GM21526 (cell line): Measurements from ENCODE around the gene CDH23.

ENCODE experiments used
- ATAC-seq: cut with Tn5 transposase; IDR thresholded peaks from one replicate; pipeline ENCODE4 v1.9.1; 2021; ENCODE audit warnings: moderate library complexity; ENCODE audit not compliant: unreplicated experiment, low FRiP score

Gene CDH23

DNA sequence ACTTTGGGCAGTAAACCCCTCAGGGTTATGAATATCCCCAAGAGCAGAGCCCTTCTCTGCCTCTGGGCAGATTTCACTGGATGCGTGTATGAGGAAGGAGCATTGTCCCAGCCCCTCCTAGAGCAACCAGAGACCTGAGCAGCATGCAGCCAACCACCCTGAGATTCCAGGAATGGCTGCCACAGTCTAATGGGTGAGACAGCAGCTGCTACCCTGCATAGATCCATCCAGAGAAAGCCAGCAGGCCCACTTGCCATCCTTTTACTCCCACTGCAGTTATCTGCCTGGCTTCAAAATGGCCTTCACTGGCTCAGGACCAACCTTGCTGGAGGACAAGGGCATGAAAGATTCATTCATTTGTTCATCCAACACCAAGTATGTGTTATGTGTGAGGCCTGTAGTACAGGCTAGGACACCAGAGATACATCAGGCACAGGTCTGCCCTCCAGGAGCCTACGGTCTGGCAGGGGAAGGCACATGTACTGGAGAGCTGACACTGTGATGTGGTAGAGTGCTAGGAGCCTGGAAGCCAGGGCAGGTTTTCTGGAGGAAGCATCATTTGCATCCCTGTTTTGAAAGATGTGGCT is 349.0 kb downstream of the CDH23 start:
- no peak for ATAC-seq

DNA sequence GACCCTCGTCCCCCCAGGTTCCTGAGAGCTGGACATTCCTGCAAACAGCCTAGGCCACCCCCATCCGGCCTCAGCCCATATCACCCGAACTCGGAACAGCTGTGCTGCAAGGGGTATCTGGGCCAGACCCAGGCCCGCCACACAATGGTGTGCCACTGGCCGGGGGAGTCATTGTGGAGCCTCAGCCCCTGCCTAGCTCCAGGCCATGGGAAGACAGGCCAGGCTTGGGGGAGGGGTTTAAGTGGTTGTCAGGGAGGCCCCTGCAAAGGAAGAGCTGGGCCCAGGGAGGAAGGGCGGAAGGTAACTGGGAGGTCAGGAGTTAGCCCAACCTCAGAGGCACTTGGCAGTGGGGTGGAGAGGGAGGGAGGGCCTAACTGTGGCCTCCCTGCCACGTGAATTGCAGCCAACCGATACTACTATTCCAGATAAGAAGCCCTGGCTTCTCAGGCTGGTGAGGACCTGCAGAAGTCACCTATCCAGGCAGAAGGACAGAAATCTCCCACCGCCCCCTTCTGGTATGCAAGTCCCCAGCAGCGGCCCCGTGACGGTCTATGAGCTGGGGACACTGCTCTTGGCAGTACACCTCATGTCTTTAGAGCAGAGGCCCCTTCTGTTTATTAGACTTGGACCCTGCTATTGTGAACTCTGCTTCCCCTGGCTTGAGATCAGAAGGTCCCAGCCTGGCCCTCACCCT is 349.8 kb downstream of the CDH23 start:
- no peak for ATAC-seq

DNA sequence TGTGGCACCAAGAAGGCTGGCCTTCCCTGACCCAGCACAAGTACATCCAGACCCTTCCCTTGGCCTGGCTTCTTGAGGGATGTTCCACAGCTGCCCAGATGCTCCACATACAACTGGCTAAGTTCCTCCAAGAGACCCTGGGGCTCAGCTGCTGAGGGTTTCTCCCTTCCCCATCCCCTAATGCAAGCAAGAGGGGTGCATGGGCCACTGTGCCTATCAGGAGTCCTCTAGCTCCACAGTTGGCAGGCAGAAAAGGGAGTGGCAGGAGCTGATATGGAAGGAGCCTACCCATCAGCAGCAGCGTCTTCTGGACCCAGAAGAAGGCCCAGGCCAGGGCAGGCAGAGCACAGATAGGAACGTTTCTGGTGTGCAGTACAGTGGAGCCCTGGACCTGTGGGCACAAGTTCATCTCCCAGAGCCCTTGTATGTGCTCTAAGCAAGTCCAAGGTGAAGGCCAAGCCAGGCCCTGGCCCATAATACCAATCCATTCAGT is 350.4 kb downstream of the CDH23 start:
- ATAC-seq, result no peak

DNA sequence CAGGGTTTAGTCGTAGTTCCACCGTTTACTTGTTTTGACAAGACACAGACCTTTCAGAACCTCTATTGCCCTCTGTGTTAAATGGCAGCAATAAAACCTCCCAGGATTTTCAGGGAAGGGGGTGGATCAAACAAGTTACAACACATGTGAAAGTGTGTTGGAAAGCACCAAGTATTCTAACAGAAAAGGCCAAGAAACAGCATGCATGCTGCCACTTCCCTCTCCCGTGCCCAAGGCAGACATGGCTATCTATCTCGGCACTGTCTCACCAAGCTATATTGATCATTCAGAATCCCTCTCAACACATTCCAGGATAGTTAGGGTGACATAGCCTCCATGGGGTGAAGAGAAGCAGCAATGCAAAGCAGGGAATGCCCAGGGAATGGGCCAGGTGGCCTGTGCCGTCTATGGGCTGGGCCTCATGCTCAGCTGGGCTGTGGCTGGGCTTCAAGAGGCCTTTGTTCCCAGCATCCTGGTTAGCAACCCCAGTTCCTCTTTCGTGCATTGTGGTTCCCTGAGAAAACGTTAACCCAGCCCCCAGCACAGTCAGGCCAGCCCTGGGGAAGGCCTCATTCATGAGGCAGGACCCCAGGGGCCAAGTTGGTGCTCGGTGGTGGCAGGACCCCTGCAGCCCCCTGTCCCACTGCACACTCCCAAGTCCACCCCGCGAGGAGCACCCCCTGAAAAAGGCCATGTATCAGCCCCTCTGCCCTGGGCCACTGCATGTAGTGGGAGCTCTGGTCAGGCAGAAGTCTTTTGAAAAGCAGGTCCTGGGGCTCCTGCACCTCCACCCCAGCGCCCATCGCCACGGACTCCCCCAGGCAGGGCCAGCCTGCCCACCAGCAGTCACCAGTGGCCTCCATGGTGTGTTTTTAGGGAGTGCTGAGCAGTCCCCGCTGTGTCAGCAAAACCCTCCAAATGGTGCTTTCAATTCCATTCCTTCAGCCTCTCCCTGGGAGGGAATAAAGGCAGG is 351.1 kb downstream of the CDH23 start:
- ATAC-seq, result no peak

DNA sequence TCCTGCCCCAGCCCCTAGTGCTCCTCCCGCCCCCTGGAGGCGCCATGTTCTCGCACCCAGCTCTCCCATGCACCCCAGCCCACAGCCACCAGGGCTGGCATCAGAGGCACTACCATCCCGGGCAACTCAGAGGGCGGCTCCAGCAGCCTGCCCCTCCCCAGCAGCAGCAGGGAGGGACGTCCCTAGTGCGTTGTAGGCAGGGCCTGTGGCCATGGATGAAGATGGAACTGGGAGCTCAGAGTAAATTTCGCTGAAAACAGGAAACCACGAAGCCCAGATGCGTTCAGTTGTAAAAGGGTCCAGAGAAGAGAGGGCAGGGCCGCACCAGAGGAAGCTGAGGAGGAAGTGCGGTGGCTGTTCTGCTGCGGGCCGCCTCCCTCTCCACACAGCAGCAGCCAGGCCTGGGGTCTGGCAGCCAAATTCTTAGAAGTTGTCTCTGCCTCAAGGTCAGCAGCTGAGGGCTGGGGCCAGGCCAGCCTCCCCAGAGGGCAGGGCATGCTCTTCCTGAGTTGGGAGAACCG is 352.0 kb downstream of the CDH23 start:
- ATAC-seq, result no peak

DNA sequence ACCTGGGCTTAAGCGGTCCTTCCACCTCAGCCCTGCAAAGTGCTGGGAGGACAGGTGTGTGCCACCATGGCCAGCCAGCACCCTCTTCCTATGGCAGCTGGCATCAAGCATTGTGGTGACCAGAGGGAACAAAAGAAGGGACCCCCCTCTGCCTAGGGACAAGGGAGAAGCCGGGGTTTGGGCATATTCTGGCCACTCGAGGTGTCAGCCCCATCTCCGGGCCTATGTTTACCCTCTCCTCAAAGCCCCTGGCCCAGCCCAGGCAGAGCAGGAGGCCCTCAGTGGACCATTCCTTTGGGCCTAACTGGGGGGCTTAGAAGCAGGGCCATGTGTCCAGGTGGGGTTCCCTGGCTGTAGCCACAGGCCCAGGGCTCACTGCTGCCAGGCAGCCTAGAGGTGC is 352.7 kb downstream of the CDH23 start:
- no peak for ATAC-seq

DNA sequence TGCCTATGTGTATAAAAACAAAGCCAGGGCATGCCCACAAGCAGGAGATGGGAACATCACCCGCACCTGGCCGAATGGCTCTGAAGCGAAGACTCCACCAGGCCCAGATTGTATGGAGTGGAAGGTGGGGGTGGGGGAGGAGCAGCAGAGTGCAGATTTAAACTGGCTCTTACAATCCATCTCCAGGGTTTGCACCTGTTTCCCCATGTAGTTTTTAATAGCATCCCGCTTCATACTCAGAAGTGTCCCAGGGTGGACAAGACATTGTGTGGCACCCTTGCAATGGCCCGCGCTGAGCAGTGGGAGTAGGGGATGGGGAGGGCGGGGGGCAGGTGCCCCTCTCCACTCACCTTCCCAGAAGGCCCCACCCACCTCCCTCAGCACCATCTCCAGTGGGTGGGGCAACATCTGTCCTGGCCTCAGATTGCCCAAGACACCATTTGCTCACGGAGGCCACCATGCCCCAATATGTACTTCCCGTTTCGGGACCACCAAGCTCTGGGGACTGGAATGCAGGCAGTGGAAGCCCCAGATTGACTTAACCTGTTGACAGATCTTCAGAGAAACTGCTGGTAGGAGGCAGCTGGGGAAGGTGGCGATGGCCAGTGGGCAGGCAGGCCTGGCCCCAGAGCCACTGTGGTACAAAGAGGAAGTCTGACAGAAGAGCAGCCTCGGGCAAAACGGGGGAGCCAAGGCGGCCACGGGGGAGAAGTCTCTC is 353.6 kb downstream of the CDH23 start:
- ATAC-seq, result no peak

DNA sequence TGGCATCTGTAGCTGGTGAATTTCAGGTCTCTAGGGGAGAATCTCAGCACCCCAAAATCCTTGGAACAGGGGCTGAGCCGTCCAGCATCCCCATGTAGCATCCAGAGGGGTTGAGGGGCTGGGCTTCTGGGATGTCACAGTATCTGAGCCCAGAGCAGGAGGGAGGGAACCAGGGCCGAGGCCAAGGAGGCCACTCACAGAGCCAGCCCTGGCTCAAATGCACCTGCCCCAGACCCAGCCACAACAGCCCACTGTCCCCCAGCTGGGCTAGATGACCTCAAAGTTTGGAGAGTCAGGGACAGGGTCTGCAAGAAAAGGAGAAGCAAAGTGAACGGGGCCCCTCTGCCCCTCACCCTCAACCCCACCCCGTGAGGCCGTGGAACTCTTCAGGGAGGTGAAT is 354.3 kb downstream of the CDH23 start:
- no peak for ATAC-seq

DNA sequence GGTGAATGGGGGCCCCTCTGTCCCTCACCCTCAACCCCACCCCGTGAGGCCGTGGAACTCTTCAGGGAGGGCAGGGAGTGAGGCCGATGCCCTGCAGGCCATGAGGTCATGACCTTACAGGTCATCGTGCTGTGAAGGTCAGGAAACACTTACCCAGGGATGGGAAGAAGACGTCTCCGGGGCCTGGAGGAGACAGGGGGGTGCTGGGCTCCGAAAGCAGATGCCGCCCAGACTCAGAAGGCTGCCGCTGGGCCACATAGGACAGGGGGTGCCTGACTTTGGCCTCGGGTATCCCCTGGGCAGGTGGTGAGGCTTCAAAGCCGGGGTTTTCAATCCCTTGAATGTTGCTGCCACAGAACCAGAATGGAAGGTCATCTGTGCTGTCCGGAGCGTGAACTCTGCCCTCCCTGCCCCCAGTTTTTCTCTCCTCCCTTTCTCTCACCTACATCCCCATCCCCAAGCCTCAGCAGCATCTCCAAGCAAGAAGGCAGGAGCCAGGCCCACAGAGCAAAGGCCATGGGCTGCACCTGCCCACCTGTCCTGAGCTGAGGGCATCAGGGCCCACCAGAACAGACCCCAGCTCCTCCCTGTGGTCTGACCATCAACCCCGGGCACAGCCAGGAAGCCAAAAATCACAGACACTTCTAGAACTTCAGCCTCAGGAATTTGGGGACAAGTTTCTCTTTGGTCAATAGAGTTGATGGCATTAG is 354.9 kb downstream of the CDH23 start:
- ATAC-seq, result no peak

DNA sequence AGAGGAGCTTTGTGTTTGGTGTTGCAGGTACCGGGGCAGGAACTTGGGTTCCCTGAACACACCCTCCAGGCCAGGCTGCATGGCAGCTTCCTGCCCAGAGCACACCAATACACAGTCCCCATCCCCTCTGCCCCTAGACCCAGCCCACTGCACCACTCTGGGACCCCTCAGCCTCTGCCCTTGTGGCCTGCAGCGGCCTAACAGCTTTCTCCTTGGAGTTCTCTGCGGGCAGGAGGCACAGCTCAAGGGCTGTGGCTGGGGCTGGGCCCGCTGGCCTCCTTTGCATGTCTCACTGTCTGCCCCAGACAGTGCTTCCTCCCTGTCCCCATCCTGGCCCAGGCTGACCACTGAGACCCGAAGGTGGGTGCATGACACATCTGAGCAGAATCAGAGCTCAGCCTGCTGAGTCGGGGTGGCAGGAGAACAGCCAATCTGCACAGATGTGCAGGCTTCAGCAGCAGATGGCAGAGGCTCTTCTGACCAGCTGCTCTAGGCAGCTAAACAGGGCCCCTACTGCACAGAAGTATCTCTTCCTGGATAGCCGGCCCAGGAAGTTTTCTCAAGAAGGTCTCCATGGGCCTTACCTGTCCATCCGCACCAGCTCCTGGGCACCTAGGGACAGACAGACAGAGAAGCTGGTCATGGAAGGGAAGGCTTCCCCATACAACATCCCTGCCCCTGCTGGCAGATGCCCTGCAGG is 355.8 kb downstream of the CDH23 start:
- no peak for ATAC-seq

DNA sequence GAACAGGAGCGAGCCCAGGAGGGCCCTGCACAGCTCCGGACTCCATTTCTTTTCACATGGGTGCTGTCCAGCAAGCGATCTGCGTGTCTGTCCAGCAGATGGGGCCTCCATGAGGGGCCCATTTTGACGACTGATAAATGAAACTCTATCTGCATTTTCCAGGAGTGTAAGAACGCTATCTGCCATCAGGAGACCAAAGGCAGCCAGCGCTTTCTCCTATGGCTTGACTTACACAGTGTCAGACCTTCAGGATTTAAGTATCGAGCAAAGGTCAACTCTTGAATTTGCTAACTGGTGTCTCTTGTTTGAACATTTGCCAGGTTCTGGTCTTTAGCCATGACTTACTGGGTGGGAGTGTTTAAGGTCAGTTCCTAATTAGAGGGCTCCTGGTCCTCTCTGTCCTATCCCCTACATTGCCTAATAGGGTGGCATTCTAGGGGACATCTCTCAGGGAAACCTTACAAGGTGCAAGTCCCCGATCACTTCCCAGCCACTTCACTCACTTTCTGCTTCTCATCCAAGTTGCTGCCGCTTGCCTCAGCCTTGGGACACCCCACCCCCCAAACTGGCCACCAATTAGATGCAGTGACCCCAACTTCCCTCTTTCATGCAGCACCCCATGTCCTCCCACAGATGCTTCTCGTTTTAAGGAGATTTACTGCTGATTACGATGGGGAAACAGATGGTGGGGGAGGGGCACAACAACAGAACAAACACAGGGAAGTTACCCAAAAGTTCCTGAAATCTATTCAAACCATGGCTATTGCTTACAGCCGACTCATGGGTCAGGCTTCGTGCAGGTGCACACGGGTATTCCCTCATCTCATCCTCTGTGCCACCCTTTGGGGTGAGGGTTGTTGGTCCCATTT is 356.6 kb downstream of the CDH23 start:
- no peak for ATAC-seq

DNA sequence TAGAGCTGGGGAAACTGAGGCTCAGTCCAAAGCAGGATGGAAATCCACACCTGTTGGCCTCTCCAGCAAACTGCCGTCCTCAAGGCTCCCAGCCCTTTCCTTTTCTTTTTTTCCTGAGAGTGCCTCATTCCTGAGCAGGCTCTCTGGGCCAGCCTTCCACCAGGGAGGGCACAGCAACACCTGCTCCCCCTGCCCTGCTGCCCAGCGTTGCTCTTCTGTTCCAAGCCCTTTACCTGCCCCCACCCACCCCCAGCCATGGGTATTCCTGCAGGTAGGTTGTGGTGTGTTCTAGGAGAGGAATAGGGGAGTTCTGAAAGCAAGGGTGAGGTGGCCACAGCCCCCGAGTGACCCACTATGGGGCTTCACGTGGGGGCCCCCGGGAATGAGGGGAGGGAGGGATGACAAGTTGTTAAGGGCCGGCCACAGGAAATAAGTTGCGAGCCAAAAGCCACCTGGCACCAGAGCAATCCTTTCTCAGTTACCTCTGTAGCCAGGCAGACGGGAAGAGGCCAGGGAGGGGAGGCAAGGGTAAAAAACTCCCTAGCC is 357.3 kb downstream of the CDH23 start:
- ATAC-seq, result no peak

DNA sequence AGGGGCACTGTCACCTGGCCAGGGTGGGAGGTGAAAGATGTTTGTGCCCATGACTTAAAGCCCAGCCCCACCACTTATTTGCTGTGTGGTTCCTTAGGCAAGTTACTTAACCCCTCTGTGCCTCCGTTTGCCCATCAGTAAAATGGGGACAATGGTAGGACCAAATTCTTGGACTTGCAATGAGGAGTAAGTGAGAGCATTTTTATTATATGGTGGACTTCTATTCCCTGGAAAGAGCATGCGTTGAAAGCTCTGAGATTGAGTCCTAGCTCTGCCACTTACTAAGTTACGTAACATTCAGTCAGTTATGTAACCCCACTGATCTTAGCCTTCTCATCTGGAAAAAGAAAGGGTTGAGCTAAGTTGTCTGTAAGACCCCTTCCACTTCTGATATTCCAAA is 357.8 kb downstream of the CDH23 start:
- no peak for ATAC-seq

DNA sequence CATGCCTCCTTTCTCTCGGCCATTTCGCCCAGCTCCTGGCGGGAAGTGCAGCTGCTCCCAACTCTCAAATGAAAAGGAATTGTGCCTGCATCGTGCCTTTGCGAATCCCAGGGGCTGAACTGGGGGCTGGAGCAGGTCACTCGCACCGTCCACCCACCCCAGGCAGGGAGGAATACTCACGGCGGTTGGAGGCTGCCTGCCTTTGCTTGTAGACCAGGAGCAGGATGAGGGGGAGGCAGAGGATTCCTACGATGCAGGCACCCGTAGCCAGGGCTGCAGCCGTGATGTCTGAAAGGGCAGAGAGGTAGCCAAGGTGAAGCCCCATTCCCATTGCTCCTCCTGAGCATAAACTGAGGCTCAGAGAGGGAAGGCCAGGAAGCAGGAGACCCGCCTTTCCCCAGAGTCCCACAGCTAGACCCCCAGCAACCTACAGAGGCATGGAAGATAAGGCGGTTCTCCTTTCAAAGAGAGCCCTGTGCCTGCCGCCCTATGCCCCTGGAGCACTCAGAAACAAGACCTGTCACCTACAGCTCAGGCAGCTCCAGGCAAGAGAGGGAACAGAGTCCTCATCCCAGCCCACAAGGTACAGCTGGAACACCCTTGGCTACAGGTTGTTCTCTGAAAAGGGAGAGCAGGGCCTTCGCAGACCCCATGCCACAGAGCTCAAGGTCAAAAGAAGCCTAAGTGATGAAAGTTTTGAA is 358.6 kb downstream of the CDH23 start:
- ATAC-seq, result no peak

DNA sequence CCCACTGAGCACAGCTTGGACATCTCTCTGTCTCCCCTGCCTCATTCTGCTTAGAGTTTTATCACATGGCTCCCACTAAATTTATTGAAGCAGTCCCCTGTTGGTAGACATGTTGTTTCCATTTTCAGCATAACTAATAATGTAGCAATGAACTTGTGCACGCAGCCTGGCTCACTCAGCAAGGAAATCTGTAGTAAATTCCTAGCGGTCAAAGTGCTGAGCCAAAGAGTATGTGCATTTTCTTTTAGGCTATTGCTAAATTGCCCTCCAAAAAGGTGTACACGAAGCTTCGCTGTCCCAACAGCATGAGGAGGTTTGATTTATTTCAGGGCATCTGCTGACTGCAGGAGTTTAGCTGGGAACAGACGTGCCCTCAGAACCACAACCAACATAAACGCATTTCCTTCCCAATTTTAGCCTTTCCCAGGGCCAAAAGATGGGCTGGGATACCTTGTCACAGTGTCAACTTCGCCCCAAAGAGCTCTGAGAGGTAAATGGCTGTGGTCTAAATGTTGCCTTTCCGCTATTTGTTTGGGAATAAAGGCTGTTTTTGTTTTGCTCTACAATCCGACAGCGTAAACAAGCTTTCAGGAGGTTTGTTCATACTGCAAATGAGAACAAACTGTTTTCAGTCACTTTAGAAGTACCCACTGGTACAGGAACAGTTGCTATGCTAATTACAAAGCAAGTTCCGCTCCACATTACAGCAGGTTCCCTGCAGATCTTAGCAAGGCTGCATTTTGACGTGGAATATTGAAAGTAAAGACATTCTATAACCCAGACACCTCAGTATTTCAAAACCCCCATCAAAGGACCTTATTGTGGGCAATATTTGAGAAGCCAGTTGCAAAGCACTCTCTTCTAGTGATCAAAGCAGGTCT is 359.8 kb downstream of the CDH23 start:
- no peak for ATAC-seq

DNA sequence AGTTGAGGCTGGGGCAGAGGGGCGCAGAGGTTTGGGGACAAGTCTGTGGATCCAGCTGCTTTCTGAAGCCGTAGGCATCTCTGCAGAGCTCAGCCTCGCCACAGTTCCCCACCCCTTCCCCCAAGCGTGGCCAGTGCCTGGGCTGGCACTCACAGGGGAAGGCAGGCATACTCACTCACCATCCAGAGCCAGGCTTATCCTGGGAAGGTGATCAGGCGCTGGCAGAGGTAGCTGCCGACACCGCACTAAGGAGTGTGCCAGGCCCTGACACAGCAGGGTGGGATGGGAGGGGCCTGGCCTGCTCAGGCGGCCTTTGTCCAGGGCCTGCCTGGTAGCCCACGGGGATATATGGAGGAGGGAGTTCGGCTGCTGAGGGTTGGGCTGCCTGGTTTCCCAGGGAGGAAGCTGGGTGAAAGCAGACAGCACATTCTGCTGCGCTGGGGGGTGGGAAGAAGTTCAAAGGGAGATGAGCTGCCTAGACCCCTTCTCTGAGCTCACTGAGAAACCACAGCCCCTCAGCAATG is 360.7 kb downstream of the CDH23 start:
- no peak for ATAC-seq
